Pericardium fibroblast (primary cell): ENCODE data around the gene OTUB1. TPM values are rescaled to one million over a fixed set of nuclear protein-coding genes. Genes with fewer than 3 reads are reported as not detected.

Experiments
- total RNA-seq: library from RNA; depleted of rRNA; stranded (reverse); fragments of >200 nt; gene quantifications from 2 replicates; pipeline ENCODE4 v1.2.3, GENCODE V29; 2015

OTUB1 gene, protein sequence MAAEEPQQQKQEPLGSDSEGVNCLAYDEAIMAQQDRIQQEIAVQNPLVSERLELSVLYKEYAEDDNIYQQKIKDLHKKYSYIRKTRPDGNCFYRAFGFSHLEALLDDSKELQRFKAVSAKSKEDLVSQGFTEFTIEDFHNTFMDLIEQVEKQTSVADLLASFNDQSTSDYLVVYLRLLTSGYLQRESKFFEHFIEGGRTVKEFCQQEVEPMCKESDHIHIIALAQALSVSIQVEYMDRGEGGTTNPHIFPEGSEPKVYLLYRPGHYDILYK
- 83.1 and 89.2 TPM in 2 replicates for total RNA-seq

GRCh38 chr11:63986156-63986931, at the start of gene OTUB1:
TSS of gene OTUB1 (plus strand) at chr11:63986438. CDS start at chr11:63986457, 19 bp downstream.

DNA sequence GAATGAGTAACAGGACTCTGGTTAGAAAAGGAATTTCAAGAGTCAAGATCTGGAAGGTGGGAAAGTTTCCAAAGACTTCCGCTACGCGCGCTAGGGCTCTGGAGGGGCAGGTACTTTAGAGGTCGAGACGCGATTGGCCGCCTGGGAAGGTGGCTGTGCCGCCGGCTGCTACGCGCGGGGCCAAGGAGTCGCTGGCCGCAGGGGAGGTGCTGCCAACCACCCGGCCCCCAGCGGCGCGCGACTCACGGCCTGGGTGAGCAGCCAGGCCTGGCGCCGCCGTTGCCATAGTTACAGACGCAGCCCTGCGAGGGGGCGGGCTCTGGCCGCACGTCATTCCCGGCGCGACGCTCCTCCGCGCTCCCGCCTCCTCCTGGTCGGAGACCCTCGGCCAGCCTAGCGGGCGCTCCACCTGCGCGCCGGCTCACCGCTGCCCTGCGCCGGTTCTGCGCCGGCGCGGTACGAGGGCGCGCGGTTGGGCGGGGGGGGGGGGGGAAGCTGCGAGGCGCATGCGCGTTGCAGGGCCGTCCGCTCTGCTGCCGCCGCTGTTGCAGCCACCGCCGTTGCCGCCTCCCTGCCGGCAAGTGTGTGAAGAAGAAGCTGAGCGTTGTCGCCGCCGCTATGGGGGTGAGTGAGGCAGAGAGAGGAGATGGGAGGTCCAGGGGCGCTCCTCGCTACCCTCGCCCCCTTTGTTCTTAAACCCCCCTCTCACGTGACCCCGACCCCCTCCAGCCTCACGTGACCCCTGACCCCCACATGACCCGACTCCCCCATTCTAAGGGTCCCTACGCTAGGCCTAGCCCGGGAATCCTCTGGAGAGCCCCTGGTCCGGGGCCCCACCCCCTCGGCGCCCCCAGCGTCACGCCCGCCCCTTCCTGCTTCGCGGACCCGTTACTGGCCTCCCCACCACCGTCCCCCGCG, 47.5 kb upstream of the OTUB1 start, which contains the start of gene NAA40:
Gene NAA40 (plus strand): TSS at position 524 of the 918 bp plus-strand sequence. CDS start 95 bp downstream, at position 619.

GRCh38 chr11:63974259-63975143, 11.7 kb upstream of the OTUB1 start, which contains the start of gene COX8A:
TSS of gene COX8A (plus strand) at chr11:63974620. CDS start at chr11:63974681, 61 bp downstream.

DNA sequence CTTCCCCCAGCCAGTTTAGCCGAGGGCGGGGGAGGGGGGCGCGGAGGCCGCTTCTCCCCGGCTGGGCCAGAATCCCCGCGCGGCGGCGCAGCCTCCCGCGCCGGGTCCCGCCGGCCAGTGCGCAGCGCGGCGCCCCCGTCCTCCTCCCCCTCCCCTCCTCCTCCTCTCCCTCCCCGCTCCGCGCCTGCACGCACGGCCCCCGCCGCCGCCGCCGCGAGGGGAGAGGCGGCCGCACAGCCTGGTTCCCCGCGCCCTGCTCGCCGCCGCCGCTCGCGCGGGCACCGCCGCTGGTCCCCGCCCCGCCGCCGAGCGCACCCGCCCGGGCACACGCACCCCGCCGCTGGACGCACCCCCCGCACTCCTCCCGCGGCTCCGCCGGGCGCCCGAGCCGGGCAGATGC, 49.3 kb downstream of the OTUB1 start, which contains the start of gene FLRT1:
Gene FLRT1 (plus strand): TSS at position 356 of the 400 bp plus-strand sequence. CDS start 80,337 bp downstream, outside the sequence.

Other genes with a start within 250 kb of the OTUB1 start
- gene ZFTA, start 217.7 kb upstream of the OTUB1 start, total RNA-seq = 34.9 and 35.2 TPM in 2 replicates
- gene SPINDOC, start 173.0 kb upstream of the OTUB1 start, total RNA-seq = 17.3 and 29.2 TPM in 2 replicates
- gene MARK2, start 147.3 kb upstream of the OTUB1 start, total RNA-seq = 12.7 and 14.0 TPM in 2 replicates
- gene RCOR2, start 69.3 kb upstream of the OTUB1 start, total RNA-seq = 7.8 and 8.4 TPM in 2 replicates
- gene NAA40, start 47.4 kb upstream of the OTUB1 start, total RNA-seq = 7.9 and 11.3 TPM in 2 replicates
- 324 and 331 TPM in 2 replicates for gene COX8A, start 11.8 kb upstream of the OTUB1 start, total RNA-seq
- 0.12 and 0.60 TPM in 2 replicates for gene FLRT1, start 49.5 kb downstream of the OTUB1 start, total RNA-seq
- gene MACROD1, start 179.7 kb downstream of the OTUB1 start, total RNA-seq = 24.4 and 39.9 TPM in 2 replicates
- gene STIP1, start 199.7 kb downstream of the OTUB1 start, total RNA-seq = 88.1 and 90.1 TPM in 2 replicates
- 3.2 and 3.4 TPM in 2 replicates for gene FERMT3, start 220.3 kb downstream of the OTUB1 start, total RNA-seq
- gene TRPT1, start 239.7 kb downstream of the OTUB1 start, total RNA-seq = 53.7 and 59.2 TPM in 2 replicates
- gene NUDT22, start 239.8 kb downstream of the OTUB1 start, total RNA-seq = 33.8 and 51.9 TPM in 2 replicates
- gene DNAJC4, start 244.1 kb downstream of the OTUB1 start, total RNA-seq = 14.0 and 32.9 TPM in 2 replicates
- 70.5 and 97.3 TPM in 2 replicates for gene VEGFB, start 248.1 kb downstream of the OTUB1 start, total RNA-seq